Left ventricle myocardium inferior (tissue), 1 donor: Measurements from ENCODE around the gene TSC22D2. TPM values are rescaled to one million over a fixed set of nuclear protein-coding genes. Genes with fewer than 3 reads are reported as not detected.

Source experiments
- DNase-seq: peaks from one replicate; pipeline ENCODE4 v3.0.0-alpha.2; 2020
- H3K27ac ChIP-seq: fragments of 200-600 bp; replicated peaks from 2 replicates; pipeline ENCODE4 v1.8.0; 2021
- H3K27me3 ChIP-seq: fragments of 200-600 bp; 2 replicates; pipeline ENCODE4 v1.8.0; 2021; ENCODE audit warnings: low read depth
- H3K36me3 ChIP-seq: fragments of 200-600 bp; 2 replicates; pipeline ENCODE4 v1.8.0; 2021
- H3K4me1 ChIP-seq: fragments of 200-600 bp; 2 replicates; pipeline ENCODE4 v1.8.0; 2021
- H3K4me3 ChIP-seq: fragments of 200-600 bp; 2 replicates; pipeline ENCODE4 v1.8.0; 2021; ENCODE audit warnings: mild to moderate bottlenecking, moderate library complexity
- H3K9me3 ChIP-seq: fragments of 200-600 bp; replicated peaks from 2 replicates; pipeline ENCODE4 v1.8.0; 2021
- intact Hi-C: fragments of 100-400 bp; cut with micrococcal nuclease; formaldehyde crosslinking; loops from one replicate; pipeline ENCODE4 v1.11.0; 2022
- total RNA-seq: library from RNA; stranded (reverse); fragmentation: NEBNext Ultra II Directional; extraction: Animal tissue kit (Norgen Biotek cat#: 25700); gene quantifications from one replicate; pipeline ENCODE4 v1.2.1, GENCODE V29; 2021
- TF ChIP-seq, protein P1 (sequence below): fragments of 200-600 bp; IDR thresholded peaks from 2 replicates; pipeline ENCODE4 v1.8.0; 2021; ENCODE audit warnings: antibody characterized with exemption, mild to moderate bottlenecking, borderline replicate concordance
- donor health status: DM: no; HTN: yes; CAD: no; lungs with severe emphysema.

Gene TSC22D2
- total RNA-seq, 1 donor from 2014 or later: 21.9 TPM

DNA sequence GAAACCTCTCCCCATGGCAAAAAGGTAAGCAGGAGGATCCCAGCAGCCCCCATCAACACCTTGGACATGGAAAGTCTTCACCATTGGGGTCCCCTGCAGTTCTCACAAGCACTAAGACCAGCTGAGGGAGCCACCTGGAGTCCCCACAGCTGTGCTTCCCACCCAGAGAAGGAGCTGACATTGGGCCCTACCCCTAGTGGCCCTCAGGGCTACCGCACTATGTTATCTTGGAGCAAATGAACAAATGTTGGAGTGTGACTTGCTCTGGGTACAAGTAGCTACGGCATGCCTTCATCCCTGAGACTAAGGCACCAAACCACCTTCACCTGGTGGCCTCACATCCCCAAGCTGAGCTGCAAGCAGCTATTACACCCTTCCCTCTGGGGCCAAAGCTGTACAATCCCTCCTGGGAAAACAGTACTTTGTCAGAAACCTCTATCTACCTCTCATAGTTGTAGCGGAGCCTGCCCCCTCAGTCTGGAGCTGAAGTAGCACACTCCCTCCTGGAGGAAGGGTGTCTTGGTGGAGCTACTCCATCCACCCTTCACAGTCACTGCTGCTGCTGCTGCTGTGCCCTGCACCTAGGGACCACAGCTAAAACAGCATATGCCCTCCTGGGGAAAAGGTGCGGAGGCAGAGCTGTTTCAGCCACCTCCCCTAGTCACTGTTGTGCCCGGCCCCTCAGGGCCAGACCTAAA is 95.5 kb downstream of the TSC22D2 start:
- intact Hi-C loops: no loop called here
- TF ChIP-seq, protein P1, sequence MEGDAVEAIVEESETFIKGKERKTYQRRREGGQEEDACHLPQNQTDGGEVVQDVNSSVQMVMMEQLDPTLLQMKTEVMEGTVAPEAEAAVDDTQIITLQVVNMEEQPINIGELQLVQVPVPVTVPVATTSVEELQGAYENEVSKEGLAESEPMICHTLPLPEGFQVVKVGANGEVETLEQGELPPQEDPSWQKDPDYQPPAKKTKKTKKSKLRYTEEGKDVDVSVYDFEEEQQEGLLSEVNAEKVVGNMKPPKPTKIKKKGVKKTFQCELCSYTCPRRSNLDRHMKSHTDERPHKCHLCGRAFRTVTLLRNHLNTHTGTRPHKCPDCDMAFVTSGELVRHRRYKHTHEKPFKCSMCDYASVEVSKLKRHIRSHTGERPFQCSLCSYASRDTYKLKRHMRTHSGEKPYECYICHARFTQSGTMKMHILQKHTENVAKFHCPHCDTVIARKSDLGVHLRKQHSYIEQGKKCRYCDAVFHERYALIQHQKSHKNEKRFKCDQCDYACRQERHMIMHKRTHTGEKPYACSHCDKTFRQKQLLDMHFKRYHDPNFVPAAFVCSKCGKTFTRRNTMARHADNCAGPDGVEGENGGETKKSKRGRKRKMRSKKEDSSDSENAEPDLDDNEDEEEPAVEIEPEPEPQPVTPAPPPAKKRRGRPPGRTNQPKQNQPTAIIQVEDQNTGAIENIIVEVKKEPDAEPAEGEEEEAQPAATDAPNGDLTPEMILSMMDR: no peak
- no peaks in the 10 kb centered on the region for H3K4me1 ChIP-seq
- no peaks in the 10 kb centered on the region for H3K36me3 ChIP-seq
- H3K9me3 ChIP-seq: peaks cover 6% of the 10 kb centered on the region
- no peak overlapping the region for H3K4me3 ChIP-seq
- H3K27me3 ChIP-seq: no peaks in the 10 kb centered on the region
- H3K27ac ChIP-seq: no peak overlapping the region
- no peak for DNase-seq

DNA sequence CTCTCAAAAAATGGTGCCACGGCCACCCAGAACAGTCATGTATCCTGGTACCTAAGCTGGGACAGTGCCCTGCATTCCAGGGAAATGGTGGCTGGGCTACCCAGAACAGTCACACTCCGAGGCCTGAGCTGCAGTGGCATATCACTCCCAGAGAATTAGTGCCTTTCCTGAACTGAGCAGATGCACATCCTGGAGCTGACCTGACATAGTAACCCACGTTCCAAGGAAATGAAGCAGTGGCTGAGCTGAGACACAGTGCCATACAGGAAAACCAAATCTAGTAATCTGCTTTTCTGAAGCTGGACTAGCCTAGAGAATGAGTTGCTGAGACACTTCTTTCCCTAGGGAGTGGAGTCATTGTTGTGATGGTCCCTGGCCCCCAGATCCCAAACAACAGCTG is 96.4 kb downstream of the TSC22D2 start:
- no peaks in the 10 kb centered on the region for H3K36me3 ChIP-seq
- H3K9me3 ChIP-seq: peaks cover 6% of the 10 kb centered on the region
- intact Hi-C loops: no loop called here
- no peak for DNase-seq
- no peaks in the 10 kb centered on the region for H3K4me1 ChIP-seq
- no peaks in the 10 kb centered on the region for H3K27me3 ChIP-seq
- TF ChIP-seq, protein P1: no peak
- no peak overlapping the region for H3K27ac ChIP-seq
- no peak overlapping the region for H3K4me3 ChIP-seq

DNA sequence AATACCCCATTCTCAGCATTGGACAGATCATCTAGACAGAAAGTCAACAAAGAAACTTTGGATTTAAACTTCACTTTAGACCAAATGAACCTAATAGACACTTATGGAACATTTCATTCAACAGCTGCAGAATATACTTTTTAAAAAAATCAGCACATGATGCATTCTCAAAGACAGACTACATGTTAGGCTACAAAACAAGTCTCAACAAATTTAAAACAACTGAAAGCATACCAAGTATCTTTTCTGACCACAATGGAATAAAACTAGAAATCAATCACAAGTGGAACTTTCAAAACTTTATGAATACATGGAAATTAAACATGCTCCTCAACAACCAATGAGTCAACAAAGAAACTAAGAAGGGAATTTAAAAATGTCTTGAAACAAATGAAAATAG is 100.3 kb downstream of the TSC22D2 start:
- H3K4me3 ChIP-seq: no peak overlapping the region
- peaks cover 6% of the 10 kb centered on the region for H3K9me3 ChIP-seq
- TF ChIP-seq, protein P1: no peak
- H3K27ac ChIP-seq: no peak overlapping the region
- intact Hi-C loops: no loop called here
- H3K36me3 ChIP-seq: no peaks in the 10 kb centered on the region
- H3K4me1 ChIP-seq: no peaks in the 10 kb centered on the region
- DNase-seq: no peak
- H3K27me3 ChIP-seq: no peaks in the 10 kb centered on the region

DNA sequence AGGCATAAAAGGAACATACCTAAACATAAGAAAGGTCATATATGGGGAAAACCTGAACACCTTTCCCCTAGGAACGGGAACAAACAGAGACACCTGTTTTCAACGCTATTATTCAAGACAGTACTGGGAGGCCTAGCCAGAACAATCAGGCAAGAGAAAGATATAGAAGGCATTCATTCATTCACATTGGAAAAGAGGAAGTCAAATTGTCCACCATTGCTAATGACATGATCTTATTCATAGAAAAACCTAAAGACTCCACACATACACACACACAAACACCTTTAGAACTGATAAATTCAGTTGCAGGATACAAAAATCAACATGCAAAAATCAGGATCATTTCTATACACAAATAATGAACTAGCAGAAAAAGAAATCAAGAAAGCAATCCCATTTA is 101.7 kb downstream of the TSC22D2 start:
- TF ChIP-seq, protein P1: no peak
- Histone ChIP-seq H3K9me3 (peaks cover 6% of the 10 kb centered on the region), H3K27ac (no peak overlapping the region), H3K27me3 (no peaks in the 10 kb centered on the region), H3K4me1 (no peaks in the 10 kb centered on the region), H3K4me3 (no peak overlapping the region), H3K36me3 (no peaks in the 10 kb centered on the region)
- intact Hi-C loops: no loop called here
- no peak for DNase-seq

DNA sequence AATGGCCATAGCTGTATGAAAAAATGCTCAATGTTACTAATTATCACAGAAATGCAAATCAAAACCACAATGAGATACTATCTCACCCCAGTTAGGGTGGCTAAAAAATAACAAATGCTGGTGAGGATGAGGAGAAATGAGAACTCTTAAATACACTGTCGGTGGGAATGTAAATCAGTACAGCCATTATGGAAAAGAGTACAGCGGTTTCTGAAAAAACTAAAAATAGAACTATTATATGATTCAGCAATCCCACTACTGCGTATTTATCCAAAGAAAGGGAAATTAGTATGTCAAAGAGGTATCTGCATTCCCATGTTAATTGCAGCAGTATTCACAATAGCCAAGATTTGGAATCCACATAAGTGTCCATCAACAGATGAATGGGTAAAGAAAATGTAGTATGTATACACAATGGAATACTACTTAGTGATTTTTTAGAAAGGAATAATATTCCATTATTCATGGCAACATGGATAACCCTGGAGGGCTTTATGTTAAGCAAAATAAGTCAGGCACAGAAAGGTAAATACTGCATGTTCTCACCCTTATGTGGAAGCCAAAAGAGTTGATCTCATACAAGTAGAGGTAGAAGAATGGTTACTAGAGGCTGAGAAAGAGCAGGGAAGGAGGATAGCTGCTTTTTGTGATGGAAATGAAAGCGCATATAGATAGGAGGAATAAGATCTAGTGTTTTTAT is 103.2 kb downstream of the TSC22D2 start:
- H3K27ac ChIP-seq: no peak overlapping the region
- TF ChIP-seq, protein P1: no peak
- DNase-seq: no peak
- no peak overlapping the region for H3K4me3 ChIP-seq
- no peaks in the 10 kb centered on the region for H3K27me3 ChIP-seq
- no peaks in the 10 kb centered on the region for H3K36me3 ChIP-seq
- no peaks in the 10 kb centered on the region for H3K4me1 ChIP-seq
- H3K9me3 ChIP-seq: peaks cover 6% of the 10 kb centered on the region
- intact Hi-C loops: no loop called here
